GM13976 (cell line): Measurements from ENCODE around the gene ATXN7L1.
"Not testable (repeated sequence)": the region's sequence is repeated elsewhere in the genome, so short reads cannot be mapped to it uniquely, and the experiment has no call there.

ENCODE experiments used
- DNase-seq: peaks from one replicate; pipeline ENCODE4 v3.0.0; 2012; ENCODE audit warnings: low spot score
- in situ Hi-C: fragments of 300-500 bp; cut with MboI; formaldehyde crosslinking; loops from one replicate; pipeline ENCODE4 v1.12.0; 2022; ENCODE audit warnings: low sequenced_read_pairs, mixed read lengths, inconsistent platforms; ENCODE audit not compliant: unreplicated experiment
- TF ChIP-seq, protein P1 (sequence below): IDR thresholded peaks from 2 replicates; pipeline ENCODE4 v1.5.1; 2012; ENCODE audit warnings: borderline replicate concordance, mild to moderate bottlenecking; ENCODE audit not compliant: insufficient read depth; ENCODE audit errors: extremely low read depth, missing control alignments, control extremely low read depth

The ATXN7L1 gene

DNA sequence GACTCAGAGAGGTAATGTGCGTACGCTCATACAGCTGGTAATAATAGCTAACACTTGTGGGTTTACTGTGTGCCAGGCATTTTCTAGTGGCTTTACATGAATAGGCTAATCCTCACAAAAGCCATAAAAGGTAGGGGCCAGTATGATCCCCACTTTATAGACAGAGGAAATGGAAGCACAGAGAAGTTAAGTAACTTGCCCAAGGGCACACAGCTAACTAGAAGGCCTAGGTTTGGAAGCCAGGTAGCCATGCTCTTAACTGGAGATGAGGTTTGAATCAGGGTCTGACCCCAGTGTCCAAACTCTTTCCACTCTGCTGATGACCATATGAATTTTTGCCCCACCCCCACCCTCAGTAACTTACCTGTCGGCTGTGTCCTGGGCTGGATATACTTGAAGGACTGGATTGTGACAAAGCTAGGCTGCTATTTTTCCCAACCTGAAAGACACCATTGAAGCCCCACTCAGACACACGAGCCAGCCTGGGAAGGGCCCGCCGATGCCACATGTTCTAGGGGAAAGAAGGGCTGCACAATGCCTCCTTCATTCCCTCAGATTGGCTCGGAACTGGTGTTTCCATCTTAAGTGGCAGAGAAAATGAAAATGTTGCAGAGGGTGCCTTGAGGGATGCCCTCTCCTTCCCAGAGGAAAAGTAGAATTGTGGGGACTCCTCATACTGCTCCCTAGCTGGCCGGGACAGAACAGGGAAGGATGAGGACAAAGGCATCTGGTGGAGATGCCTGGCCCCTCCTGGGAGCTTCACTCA, 266.1 kb downstream of the ATXN7L1 start:
- TF ChIP-seq, protein P1, sequence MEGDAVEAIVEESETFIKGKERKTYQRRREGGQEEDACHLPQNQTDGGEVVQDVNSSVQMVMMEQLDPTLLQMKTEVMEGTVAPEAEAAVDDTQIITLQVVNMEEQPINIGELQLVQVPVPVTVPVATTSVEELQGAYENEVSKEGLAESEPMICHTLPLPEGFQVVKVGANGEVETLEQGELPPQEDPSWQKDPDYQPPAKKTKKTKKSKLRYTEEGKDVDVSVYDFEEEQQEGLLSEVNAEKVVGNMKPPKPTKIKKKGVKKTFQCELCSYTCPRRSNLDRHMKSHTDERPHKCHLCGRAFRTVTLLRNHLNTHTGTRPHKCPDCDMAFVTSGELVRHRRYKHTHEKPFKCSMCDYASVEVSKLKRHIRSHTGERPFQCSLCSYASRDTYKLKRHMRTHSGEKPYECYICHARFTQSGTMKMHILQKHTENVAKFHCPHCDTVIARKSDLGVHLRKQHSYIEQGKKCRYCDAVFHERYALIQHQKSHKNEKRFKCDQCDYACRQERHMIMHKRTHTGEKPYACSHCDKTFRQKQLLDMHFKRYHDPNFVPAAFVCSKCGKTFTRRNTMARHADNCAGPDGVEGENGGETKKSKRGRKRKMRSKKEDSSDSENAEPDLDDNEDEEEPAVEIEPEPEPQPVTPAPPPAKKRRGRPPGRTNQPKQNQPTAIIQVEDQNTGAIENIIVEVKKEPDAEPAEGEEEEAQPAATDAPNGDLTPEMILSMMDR = no peak
- no peak for DNase-seq
- in situ Hi-C loops = no loop called here

DNA sequence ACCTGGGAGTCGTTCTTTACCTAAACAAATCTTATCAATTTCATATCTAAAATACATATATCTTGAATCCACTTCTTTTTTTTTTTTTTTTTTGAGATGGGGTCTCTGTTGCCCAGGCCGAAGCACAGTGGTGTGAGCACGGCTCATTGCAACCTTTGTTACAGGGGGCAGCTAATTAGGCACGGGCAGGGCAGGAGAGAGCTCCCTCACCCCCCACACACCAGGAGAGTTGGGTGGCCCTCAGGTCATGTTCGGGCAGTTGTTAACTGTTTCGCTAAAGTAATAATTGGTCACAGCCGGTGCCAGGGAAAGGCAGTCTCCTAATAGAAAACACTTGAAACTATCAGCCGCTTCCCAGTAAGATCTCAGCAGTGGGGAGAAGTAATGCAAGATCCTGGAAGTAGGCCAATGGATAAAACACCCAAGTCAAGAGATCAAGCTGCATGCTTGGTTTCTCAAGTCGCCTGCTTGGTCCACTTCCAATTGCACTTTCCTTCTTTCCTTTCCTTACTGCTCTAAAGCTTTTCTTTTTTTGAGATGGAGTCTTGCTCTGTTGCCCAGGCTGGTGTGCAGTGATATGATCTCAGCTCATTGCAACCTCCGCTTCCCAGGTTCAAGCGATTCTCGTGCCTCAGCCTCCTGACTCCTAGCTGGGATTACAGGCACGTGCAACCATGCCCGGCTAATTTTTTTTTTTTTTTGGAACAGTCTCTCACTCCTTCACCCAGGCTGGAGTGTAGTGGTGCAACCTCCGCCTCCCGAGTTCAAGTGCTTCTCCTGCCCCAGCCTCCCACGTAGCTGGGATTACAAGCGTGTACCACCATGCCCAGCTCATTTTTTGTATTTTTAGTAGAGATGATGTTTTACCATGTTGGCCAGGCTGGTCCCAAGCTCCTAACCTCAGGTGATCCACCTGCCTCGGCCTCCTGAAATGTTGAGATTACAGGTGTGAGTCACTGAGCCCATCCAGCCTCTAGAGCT, 273.8 kb downstream of the ATXN7L1 start:
- TF ChIP-seq, protein P1 = no peak
- DNase-seq = no peak
- in situ Hi-C loops = no loop called here

DNA sequence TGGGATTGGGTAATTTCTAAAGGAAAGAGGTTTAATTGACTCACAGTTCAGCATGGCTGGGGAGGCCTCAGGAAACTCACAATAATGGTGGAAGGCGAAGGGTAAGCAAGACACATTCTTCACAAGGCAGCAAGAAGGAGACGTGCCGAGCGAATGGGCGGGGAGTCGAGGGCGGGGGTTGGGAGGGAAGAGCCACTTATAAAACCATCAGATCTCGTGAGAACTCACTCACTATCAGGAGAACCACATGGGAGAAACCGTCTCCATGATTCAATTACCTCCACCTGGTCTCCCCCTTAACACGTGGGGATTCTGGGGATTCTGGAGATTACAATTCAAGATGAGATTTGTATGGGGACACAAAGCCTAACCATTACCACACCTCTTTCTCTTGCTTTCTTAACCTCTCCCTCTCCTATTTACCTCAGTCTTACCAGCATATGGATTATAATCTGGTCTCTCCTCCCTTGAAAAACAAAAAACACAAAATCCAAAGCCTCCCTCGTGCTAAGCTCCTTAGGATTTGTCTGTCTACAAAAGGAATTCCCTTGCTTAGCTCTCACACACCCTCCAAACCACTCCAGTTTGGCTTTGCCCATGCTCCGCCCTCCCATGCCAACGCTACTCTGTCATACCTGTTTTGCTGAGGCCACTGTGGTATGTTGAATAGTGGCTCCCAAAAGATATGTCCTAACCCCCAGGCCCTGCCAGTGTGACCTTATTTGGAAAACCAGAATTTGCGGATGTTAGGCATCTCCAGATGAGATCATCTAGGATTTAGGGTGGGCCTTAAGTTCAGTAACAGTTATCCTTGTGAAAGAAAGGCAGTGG, 275.5 kb downstream of the ATXN7L1 start:
- TF ChIP-seq, protein P1 = no peak
- in situ Hi-C loops = no loop called here
- no peak for DNase-seq

DNA sequence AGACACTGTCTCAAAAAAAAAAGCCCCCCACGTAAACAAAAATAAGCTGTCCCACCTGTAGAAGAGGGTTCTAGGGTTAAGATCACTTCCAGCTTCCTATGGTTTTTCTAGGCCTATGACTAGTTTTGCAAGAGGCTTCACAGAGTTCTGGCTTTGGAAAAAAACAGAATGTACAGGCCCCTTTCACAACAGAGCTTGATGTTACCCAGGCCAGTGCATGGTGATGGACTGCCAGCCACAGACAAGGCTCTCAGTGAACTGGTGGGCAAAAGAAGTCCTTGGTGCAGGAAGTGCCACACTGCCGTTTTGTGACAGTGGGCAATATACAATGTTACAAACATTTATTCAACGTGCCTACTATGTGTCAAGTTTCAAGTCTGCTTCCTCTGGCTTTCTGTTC, 276.8 kb downstream of the ATXN7L1 start:
- no peak for DNase-seq
- in situ Hi-C loops = no loop called here
- TF ChIP-seq, protein P1 = no peak

DNA sequence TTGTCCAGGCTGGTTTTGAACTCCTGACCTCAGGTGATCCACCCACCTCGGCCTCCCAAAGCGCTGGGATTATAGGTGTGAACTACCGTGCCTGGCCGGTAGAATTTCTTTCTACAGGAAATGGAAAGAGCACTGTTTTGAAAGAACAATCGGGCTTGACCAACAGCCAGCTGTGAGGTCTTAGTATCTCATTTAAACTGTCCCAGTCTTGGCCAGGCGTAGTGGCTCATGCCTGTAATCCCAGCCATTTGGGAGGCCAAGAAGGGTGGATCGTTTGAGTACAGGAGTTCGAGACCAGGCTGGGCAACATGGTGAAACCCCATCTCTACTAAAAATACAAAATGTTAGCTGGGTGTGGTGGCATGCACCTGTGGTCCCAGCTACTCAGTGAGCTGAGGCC, 277.3 kb downstream of the ATXN7L1 start:
- DNase-seq, in situ Hi-C loops: not testable (repeated sequence)

DNA sequence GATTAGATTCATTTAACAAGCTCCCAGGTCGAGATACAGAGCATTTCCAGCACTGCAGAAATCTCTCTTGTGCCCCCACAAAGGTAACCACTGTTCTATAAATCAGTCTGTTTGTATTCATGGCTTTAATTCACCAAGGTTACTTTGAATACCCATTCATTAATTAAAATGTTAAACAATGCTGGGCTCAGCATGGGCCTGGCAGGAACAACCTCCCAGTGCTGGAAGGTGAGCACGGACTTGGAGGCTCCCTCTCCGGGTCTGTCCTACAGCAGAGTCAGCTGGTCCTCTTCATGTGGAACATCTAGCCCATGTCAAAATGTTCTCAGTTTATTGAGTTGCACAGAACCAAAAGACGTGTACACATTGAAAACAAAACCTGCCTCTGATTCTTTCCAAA, 279.5 kb downstream of the ATXN7L1 start:
- in situ Hi-C loops = no loop called here
- DNase-seq = no peak
- TF ChIP-seq, protein P1 = no peak

DNA sequence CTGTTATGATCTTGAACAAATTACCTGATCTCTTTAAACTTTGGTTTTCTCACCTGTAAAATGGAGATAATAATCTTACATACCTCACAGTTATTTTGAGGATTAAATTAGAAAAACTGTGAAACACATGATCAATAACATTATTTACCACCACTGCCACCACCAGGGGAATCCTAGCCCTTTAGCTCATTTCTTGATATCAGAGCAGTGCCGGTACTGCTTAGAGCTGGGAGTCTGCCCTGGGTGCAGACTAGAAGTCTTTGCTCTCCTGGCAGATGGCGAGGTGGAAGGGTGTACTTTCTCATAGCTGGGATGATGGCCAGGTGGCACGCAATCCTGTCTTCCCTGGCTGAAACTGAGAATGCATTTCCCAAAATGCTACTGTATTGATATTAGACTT, 282.4 kb downstream of the ATXN7L1 start:
- in situ Hi-C loops = no loop called here
- TF ChIP-seq, protein P1 = no peak
- DNase-seq = no peak
